Stimulated activated CD4-positive, alpha-beta T cell treated with anti-CD3 and anti-CD28 coated beads, Interleukin-4, amount 100 ng/mL, for 48 hours (primary cell): ENCODE measurements around the gene MPRIP.

Experiments
- DNase-seq, 2 donors: peaks; one replicate each; pipeline ENCODE4 v3.0.0-alpha.2; 2020; ENCODE audit warnings: low read depth in 2 of 2

MPRIP gene

DNA sequence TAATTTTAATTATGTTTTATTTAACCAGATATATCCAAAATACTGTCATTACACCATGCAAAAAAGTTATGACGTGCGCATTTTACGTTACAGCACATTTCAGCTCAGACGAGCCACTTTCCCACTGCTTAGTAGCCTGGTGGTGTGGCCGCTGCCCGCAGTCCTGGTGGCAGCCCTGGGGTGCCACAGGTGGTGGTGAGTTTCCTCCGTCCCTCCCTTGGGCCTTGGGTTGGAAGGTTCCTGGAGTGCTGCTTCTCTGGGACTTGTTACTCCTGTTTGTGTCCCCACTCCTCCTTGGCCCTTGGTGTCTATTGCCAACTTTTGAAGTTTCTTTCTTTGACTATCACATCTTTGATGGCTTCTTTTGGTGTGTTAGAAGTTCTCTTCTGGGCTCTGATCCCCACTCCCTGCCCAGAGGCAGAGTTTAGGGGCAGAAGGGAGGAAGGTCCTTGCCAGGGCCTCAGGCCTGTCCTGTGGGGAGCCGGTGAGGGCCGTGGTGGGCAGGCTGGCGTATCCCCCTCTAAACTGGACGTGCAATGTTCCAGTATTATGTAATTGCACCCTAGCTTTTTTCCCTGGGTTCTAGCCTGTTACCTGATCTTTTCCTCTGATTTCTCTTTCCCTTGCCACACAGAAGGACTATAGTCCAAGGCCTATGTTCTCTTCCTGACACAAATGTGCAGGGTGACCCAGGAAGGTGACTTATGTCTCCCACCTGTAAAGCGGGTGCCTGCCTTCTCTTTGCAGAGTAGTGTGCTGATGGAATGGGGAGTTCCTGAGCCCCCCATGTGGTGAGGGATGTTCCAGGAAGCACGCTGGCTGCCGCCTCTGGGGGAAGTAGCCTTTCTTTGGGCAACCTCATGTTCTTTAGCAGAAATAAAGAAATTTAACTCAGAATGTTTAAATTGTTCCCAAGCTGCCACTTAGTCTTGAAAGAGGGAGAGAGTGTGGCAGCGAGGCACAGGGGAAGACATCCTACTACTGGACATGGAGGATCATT is 8.4 kb downstream of the MPRIP start:
- no peak for DNase-seq

DNA sequence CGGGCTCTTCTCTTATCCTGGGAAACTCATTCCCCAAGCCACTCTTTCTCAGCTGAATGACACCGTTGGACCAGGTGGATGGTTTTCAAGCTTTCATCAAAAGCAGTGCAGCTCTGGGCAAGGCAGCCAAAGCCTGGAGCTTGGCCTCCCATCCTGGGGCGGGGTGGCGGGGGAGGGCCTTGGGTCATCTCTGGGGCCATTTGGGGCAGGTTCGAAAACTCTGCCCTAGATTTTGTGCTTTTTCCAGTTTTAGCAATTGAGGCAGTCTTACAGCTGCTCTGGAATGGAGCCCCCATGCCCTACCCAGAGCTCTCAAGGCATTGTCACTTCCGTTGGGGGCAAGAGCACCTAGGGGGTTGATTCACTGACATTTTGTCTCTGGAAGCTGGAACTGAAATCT is 9.1 kb downstream of the MPRIP start:
- DNase-seq, result no peak

GRCh38 chr17:17051791-17052461 is 9.7 kb downstream of the MPRIP start:
- DNase-seq, result no peak

- no peak for DNase-seq
Observed at GRCh38 chr17:17052462-17053221, 10.4 kb downstream of the MPRIP start.

DNA sequence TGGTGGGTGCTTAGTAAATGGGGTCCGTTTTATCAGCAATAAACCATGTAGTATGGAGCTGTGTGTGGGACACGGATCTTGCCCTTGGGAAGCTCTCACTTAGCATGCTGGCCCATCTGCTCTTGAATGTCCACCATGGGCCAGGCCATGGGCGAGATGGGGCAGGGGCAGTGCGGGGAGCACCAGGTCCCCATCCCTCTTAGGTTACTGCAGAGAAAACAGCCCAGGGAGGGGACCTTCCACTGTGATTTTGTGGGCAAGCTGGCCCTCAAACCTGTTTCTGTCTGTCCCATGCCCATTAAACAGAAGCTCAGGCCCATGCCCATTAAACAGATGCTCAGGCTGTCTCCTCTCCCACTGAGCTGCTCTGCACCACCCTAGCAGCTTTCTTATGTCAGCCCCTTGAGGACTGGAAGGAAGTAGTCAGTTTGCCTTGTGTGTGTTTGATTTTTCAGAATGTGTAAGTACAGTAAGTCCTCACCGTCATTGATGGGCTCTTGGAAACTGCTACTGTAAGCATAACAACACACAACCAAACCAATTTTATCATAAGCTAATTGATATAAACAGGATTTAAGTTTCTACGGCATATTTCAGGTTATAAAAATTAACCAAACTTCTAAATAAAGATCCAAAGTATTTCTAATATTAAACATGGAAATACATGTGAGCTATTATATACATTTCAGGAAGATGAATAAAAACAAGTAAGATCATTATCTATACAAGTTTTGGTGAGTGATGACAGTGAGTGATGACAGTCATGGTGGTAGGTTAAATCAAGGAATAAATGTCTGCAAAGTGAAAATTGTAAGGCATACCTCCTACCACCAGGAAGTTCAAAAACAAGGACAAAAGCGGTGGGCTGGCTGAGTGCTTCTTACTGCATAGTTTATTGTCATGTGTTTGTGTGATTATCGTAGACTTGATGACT is 11.5 kb downstream of the MPRIP start:
- DNase-seq, result no peak

- DNase-seq, result no peak
Observed at GRCh38 chr17:17054636-17055035, 12.4 kb downstream of the MPRIP start.

- DNase-seq, result no peak
Observed at GRCh38 chr17:17055286-17056155, 13.3 kb downstream of the MPRIP start.

- no peak for DNase-seq
Observed at GRCh38 chr17:17056156-17056539, 13.9 kb downstream of the MPRIP start.

DNA sequence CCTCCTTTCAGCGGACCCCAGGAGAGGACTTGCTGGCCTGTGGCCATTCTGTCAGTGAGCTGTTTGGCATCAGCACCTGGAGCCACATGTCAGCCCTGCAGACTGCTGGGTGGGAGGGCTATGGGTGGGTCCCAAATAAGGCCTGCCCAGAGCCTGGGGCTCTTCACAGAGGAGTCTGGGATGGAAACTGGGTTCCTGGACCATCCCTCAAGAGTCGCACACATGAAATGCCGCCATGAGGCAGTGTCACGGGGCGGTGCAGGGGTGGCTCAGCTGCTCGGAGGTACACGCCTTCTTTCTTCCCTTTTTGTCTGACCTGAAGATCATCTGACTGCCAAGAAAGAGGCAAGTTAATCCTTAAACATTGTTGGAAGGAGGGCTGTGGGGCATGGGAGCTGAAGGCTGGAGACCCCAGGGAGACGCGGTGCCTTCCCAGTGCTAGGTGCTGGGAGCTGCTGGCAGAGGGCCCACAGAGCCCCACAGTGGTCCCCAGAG is 14.8 kb downstream of the MPRIP start:
- DNase-seq, result no peak

DNA sequence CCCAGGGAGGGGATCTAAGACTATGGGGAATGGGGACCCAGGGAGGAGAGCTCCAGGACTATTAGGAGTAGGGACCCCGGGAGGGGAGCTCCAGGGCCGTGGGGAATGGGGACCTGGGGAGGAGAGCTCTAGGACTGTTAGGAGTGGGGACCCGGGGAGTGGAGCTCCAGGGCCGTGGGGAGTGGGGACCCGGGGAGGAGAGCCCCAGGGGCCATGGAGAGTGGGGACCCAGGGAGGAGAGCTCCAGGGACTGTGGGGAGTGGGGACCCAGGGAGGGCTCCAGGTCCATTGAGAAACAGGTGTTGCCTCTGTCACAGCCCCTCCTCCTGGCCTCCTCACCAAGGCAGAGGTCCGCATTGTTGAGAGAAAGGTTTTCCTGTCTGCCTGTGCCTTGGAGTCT is 16.0 kb downstream of the MPRIP start:
- DNase-seq, result no peak

DNA sequence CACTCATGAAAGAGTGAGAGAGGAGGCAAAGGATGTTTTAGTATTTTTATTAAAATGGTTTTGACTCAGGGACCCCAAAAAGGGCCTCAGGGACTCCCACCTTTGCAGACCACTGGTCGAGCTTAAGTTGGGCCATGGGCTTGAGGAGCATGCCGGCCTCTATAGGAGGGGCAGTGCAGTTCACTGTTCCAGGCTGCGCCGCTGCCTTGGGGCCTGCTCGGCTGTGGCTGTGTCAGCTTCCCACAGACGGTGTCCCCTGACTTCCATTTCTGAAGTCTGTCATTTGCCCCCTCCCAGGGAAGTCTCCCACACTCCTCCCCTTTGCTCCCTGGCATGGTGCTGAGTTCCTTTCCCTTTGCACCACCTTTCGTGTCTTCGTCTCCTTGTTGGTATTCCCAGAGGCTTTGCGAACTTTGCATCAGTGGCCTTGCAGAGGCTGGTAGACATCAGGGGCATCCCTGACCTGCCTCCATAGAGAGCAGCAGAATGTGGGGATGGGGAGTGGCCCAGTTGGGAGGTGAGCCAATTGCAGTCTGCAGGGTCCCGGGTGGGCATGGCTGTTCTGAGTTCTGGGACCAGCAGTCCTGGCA is 17.1 kb downstream of the MPRIP start:
- DNase-seq, result no peak

DNA sequence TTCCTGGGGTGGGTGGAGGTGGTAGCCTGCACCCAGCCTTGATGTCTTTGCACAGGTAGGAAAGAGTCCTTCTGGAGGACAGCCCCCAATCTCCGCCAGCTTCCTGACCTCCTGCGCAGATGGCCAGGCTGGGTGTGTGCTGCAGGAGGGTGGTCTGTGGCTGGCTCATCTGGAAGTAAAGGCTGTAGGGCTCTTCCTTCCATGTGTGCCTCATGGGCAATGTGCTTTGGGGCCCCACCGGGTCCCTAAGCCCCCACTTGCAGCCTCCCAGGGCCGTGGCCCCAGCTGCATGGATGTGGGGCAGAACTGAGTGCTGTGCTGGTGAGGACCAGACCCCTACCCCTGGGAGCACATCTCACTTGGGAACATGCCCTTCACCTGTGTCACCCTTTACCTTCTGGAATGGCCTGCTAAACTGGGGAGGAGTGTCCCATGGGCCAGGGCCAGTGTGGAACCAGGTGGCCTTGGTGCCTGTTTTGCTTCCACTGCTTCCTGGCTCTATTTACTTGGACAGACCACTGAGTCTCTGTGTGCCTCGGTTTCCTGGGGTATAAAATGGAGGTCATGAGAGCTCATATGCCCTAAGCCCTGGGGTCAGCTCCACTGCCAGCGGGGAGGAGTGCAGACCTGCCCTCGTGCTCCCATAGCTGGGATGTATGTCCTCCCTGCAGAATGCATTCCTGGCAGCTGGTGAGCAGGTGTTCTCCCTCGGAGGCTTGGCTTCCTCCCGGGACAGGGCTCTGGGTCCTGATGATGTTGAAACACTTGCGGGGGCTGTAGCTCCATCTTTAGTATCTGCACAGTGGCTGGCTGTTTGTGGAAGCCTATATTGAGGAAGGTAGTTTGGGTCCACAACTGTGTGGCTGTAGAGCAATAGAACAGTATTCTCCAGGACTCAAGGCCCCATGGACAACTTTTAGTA is 18.0 kb downstream of the MPRIP start:
- DNase-seq, result no peak

GRCh38 chr17:17060930-17061329 is 18.7 kb downstream of the MPRIP start:
- no peak for DNase-seq

DNA sequence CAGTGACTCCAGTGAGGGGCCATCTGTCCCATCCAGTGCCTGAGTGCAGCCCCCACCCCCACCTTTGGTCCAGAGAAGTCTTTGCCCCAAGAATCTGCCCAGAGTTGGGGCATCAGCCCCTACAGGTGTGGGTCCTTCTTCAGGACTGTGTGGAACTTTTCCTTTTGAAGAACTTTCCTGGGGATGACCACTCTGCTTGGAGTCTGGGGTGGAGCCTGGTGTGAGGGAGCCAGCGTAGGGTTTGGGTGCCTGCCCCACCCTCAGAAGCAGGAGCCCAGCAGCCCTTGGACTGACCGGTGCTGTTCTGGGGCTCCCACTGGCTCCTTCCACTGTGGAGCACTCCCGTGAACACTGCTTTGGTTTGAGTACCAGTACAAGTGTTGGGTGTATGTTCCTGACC is 19.3 kb downstream of the MPRIP start:
- DNase-seq, result no peak

GRCh38 chr17:17062356-17062755 is 20.1 kb downstream of the MPRIP start:
- no peak for DNase-seq

DNA sequence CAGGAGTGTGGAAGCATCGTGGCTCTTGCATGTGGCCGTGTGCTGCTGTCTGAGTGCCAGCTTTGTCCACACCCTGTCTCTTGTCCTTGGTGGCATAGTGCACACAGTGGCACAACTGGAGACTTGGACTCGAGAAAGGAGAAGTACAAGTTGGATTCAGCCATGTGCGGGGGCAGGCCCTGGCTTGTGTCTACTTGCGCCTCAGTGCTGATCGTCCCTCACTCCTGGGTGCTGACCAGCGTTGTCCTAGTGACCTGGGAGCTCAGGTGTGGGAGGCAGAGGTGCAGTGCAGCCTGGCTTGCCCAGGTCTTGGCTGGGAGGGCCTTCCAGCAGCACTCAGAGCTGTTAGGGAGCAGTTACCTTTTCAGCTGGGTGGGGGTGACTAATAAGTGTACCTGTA is 20.6 kb downstream of the MPRIP start:
- DNase-seq, result no peak

- no peak for DNase-seq
Observed at GRCh38 chr17:17063546-17064122, 21.4 kb downstream of the MPRIP start.

- no peak for DNase-seq
Observed at GRCh38 chr17:17064322-17064721, 22.1 kb downstream of the MPRIP start.
